ENCODE results near the gene KCNMB2. TPM values are rescaled to one million over a fixed set of nuclear protein-coding genes. Genes with fewer than 3 reads are reported as not detected.

Gene KCNMB2
- total and polyA plus RNA-seq, 2 experiments from 2014 or later: not detected

DNA sequence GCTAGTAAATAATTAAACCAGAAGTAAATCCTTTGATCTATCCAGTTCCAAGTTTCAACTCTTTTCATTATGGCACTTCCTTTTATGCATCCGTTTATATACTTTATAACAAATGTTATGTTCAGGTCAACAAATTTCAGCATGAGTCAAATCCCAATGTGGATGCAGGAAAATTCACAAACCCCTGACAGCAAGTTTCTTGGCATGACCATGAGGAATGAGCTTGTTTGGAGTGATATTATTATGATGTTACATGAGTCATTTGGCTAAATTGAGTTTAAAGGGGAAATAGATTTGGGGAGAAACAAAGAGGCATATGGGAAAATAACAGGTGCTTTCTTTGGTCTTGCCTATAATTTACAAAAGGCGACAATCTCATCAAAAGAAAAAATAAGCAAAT lies 32.1 kb upstream of the KCNMB2 start:
- Histone ChIP-seq H3K9ac (no peak overlapping the region), H3K27ac (no peak overlapping the region), H3K79me2 (ENCODE audit: insufficient read depth) (no peaks in the 10 kb centered on the region), H3F3A (ENCODE audit: insufficient read depth) (no peaks in the 10 kb centered on the region), H3K9me3 (ENCODE audit: low read depth) (no peaks in the 10 kb centered on the region), H4K20me1 (ENCODE audit: insufficient read depth) (no peaks in the 10 kb centered on the region), H3K4me3 (no peak overlapping the region), H2AFZ (no peak overlapping the region), H3K27me3 (replicated peaks; ENCODE audit: insufficient read depth) (no peaks in the 10 kb centered on the region), H3K36me3 (ENCODE audit: low read depth) (no peaks in the 10 kb centered on the region), H3K4me1 (ENCODE audit: insufficient read depth) (no peaks in the 10 kb centered on the region), H3K9me2 (ENCODE audit: insufficient read depth) (no peaks in the 10 kb centered on the region), H3K4me2 (ENCODE audit: unreplicated experiment) (no peak overlapping the region)
- no peak for DNase-seq
- 50 to 51% methylated on average over 2 of the region's 2 CpGs for whole genome bisulfite sequencing, 2 experiments (ENCODE audit: low coverage in 1 of 2, low lambda C conversion rate in 2 of 2, missing lambda C conversion rate in 2 of 2)
- in situ Hi-C loops (cut with MboI): no loop called here
- TF ChIP-seq EZH2phosphoT487 (IDR thresholded peaks at IDR 0.05; ENCODE audit: insufficient read depth, low read depth) (no peak), EZH2 (IDR thresholded peaks at IDR 0.05; ENCODE audit: insufficient read depth, poor library complexity, severe bottlenecking) (no peak)

- no peak for TF ChIP-seq EZH2 (IDR thresholded peaks at IDR 0.05; ENCODE audit: insufficient read depth, poor library complexity, severe bottlenecking)
- Histone ChIP-seq H3K27me3 (replicated peaks; ENCODE audit: insufficient read depth) (no peaks in the 10 kb centered on the region), H2AFZ (no peak overlapping the region), H3K9me3 (ENCODE audit: low read depth) (no peaks in the 10 kb centered on the region), H3F3A (ENCODE audit: insufficient read depth) (no peaks in the 10 kb centered on the region), H3K9ac (no peak overlapping the region), H3K4me2 (ENCODE audit: unreplicated experiment) (no peak overlapping the region), H3K27ac (no peak overlapping the region), H4K20me1 (ENCODE audit: insufficient read depth) (no peaks in the 10 kb centered on the region), H3K4me1 (ENCODE audit: insufficient read depth) (no peaks in the 10 kb centered on the region), H3K9me2 (ENCODE audit: insufficient read depth) (no peaks in the 10 kb centered on the region), H3K36me3 (ENCODE audit: low read depth) (no peaks in the 10 kb centered on the region), H3K4me3 (no peak overlapping the region), H3K79me2 (ENCODE audit: insufficient read depth) (no peaks in the 10 kb centered on the region)
- WGBS, 2 experiments (ENCODE audit: low coverage in 1 of 2, low lambda C conversion rate in 2 of 2, missing lambda C conversion rate in 2 of 2): 17 to 20% methylated on average over 3 of the region's 3 CpGs
- in situ Hi-C loops (cut with MboI): no loop called here
- no peak for DNase-seq
Measured at GRCh38 chr3:178505832-178506231, 30.4 kb upstream of the KCNMB2 start.

DNA sequence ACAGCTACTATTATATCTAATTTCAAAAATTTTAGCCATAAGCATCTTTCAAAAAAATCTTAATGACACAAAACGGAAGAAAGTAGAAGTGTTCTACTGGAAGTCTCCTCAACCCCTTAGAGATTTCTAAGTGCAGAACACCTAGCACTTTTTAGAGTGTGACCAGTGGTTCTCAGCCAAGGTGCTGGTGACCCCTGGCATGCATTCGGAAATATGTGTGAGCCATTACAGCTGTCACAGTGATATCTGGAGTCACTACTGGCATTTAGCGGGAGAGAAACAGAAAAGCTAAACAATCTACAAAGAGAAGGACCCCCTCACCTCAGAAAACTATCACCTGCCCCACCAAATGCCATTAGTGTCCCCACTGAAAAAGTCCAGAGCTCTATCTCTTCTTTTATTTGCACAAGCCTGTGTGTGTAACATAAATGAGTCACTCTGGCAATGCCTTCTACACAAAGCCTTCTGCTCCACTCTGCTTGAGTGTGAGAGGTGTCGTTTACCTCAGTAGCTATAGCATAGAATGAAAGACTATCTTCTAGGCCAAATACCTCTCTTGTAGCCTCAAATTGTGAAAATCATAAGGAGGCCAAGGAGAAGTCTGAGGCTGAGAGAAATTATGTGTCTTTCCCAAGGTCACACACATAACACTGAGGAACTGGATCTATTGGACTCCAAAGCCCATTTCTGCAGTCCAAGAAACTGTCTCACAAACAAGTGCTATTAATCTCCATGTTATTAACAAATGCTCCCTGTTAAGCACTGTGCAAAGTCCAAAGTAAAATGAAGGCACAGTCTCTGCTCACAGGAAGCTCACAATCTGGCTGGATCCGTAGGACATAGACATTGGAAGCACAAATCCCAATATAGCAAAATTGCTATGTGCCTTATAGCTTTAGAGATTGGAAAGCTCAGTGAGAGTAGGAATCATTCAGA lies 28.5 kb upstream of the KCNMB2 start:
- TF ChIP-seq EZH2 (IDR thresholded peaks at IDR 0.05; ENCODE audit: insufficient read depth, poor library complexity, severe bottlenecking) (no peak), EZH2phosphoT487 (IDR thresholded peaks at IDR 0.05; ENCODE audit: insufficient read depth, low read depth) (no peak)
- WGBS, 2 experiments (ENCODE audit: low coverage in 1 of 2, low lambda C conversion rate in 2 of 2, missing lambda C conversion rate in 2 of 2): 42 to 45% methylated on average over 5 of the region's 5 CpGs
- H2AFZ ChIP-seq: no peak overlapping the region
- no peak overlapping the region for H3K27ac ChIP-seq
- no peaks in the 10 kb centered on the region for H3K4me1 ChIP-seq (ENCODE audit: insufficient read depth)
- no peak overlapping the region for H3K4me3 ChIP-seq
- H3K4me2 ChIP-seq (ENCODE audit: unreplicated experiment): no peak overlapping the region
- in situ Hi-C loops (cut with MboI): no loop called here
- no peaks in the 10 kb centered on the region for H3K27me3 ChIP-seq (replicated peaks; ENCODE audit: insufficient read depth)
- H3K9ac ChIP-seq: no peak overlapping the region
- H3K36me3 ChIP-seq (ENCODE audit: low read depth): no peaks in the 10 kb centered on the region
- H3K79me2 ChIP-seq (ENCODE audit: insufficient read depth): no peaks in the 10 kb centered on the region
- H3K9me2 ChIP-seq (ENCODE audit: insufficient read depth): no peaks in the 10 kb centered on the region
- no peaks in the 10 kb centered on the region for H3K9me3 ChIP-seq (ENCODE audit: low read depth)
- no peak for DNase-seq
- no peaks in the 10 kb centered on the region for H4K20me1 ChIP-seq (ENCODE audit: insufficient read depth)
- no peaks in the 10 kb centered on the region for H3F3A ChIP-seq (ENCODE audit: insufficient read depth)

DNA sequence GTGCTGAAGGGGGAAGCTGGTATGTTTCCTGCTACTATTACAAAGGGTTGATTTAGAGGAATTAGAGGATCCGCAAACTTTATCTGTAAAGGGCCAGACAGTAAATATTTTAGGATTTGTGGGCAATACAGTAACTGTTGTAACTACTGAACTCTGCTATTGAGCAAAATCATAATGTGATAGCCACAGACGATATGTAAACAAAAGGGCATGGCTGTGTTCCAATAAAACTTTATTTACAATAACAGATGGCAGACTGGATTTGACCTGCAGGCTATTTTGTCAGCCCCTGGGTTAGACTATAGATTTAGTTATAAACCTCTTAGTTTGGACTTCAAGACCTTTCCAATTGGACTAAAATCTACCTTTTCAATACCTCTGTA lies 27.8 kb upstream of the KCNMB2 start:
- Histone ChIP-seq H2AFZ (no peak overlapping the region), H3K9ac (no peak overlapping the region), H3K4me3 (no peak overlapping the region), H3F3A (ENCODE audit: insufficient read depth) (no peaks in the 10 kb centered on the region), H3K4me2 (ENCODE audit: unreplicated experiment) (no peak overlapping the region), H3K79me2 (ENCODE audit: insufficient read depth) (no peaks in the 10 kb centered on the region), H4K20me1 (ENCODE audit: insufficient read depth) (no peaks in the 10 kb centered on the region), H3K36me3 (ENCODE audit: low read depth) (no peaks in the 10 kb centered on the region), H3K27me3 (replicated peaks; ENCODE audit: insufficient read depth) (no peaks in the 10 kb centered on the region), H3K4me1 (ENCODE audit: insufficient read depth) (no peaks in the 10 kb centered on the region), H3K9me3 (ENCODE audit: low read depth) (no peaks in the 10 kb centered on the region), H3K27ac (no peak overlapping the region), H3K9me2 (ENCODE audit: insufficient read depth) (no peaks in the 10 kb centered on the region)
- in situ Hi-C loops (cut with MboI): no loop called here
- WGBS, 2 experiments (ENCODE audit: low coverage in 1 of 2, low lambda C conversion rate in 2 of 2, missing lambda C conversion rate in 2 of 2): 44 to 50% methylated on average over 2 of the region's 2 CpGs
- no peak for DNase-seq
- no peak for TF ChIP-seq EZH2phosphoT487 (IDR thresholded peaks at IDR 0.05; ENCODE audit: insufficient read depth, low read depth)
- TF ChIP-seq EZH2 (IDR thresholded peaks at IDR 0.05; ENCODE audit: insufficient read depth, poor library complexity, severe bottlenecking): no peak

Measured in GM23248 (cell line).